ENCODE measurements around the gene PALLD.

PALLD gene

DNA sequence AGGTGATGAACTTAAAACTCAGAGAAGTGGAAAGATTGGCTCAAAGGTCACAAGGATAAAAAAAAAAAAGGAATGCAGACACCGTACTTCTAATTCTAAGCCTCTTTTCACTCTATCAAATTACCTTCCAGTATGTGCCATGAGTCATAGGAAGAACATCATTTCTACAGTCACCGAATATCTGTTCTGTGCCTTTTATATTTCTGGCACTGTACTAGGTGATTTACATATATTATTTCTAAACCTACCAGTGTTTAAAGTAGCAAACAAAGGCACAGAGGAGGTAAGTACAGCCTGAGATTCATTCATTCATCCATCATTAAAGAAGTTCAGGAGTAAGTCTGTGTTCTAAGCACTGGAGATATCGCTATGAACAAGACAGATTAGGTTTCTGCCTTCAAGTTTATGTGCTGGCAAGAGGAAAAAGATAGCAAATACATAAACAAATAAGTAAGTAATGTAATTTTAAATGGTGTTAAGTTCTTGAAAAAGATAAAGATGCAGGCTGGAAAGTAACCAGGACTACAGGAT lies 65.3 kb downstream of the PALLD start:
- no peak for DNase-seq
- no peaks in the 10 kb centered on the region for H3K9me3 ChIP-seq

DNA sequence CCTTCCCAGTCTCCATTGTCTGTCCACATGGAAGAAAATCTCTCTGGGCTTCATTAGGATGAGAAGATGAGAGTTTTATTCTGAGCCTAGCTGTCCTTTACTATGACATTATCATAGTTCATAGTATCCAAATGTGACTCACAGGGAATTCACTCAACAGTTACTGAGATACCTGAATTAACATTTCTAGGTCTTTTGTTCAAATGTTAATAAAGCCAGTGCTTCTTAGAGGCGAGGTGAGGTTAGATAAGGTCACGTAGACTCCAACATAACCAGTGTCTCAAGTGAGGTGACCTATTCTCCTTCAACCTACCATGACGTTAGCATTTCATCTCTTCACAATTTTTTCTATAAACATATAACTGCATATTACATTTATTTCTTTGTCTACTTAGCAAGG lies 67.2 kb downstream of the PALLD start:
- Histone ChIP-seq H3K36me3 (no peaks in the 10 kb centered on the region), H3K27me3 (no peaks in the 10 kb centered on the region), H3K4me3 (ENCODE audit: low read depth, low read length) (no peak overlapping the region), H3K9me3 (no peaks in the 10 kb centered on the region), H3K4me1 (no peaks in the 10 kb centered on the region)
- TF ChIP-seq, protein P1, sequence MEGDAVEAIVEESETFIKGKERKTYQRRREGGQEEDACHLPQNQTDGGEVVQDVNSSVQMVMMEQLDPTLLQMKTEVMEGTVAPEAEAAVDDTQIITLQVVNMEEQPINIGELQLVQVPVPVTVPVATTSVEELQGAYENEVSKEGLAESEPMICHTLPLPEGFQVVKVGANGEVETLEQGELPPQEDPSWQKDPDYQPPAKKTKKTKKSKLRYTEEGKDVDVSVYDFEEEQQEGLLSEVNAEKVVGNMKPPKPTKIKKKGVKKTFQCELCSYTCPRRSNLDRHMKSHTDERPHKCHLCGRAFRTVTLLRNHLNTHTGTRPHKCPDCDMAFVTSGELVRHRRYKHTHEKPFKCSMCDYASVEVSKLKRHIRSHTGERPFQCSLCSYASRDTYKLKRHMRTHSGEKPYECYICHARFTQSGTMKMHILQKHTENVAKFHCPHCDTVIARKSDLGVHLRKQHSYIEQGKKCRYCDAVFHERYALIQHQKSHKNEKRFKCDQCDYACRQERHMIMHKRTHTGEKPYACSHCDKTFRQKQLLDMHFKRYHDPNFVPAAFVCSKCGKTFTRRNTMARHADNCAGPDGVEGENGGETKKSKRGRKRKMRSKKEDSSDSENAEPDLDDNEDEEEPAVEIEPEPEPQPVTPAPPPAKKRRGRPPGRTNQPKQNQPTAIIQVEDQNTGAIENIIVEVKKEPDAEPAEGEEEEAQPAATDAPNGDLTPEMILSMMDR (IDR thresholded peaks at IDR 0.05; ENCODE audit: low read depth, low read length) = no peak
- no peak for DNase-seq

More for the DNA sequence above, 65.3 kb downstream of the PALLD start:
- Histone ChIP-seq H3K36me3 (no peaks in the 10 kb centered on the region), H3K27me3 (no peaks in the 10 kb centered on the region), H3K4me3 (ENCODE audit: low read depth, low read length) (no peak overlapping the region), H3K4me1 (no peaks in the 10 kb centered on the region)
- TF ChIP-seq, protein P1 (IDR thresholded peaks at IDR 0.05; ENCODE audit: low read depth, low read length) = no peak

DNA sequence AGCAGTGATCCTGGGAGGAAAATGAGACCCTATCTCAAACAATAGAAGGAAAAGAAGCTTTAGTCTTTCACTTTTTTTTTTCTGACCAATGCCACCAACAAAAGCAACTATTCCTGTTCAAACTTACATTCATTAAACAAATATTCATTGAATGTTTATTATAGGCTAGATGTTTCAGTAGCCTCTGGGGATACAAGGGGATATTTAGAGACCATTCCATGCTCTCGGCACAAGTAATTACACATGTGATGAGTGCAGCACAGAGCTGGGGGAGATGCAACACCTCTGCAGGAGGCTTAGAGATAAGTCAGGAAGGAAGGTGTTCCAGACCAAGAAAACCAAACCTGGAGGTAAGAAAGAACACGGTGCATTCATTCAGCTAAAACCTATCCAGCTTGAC lies 68.3 kb downstream of the PALLD start:
- DNase-seq = no peak
- H3K27me3 ChIP-seq = no peaks in the 10 kb centered on the region
- no peak overlapping the region for H3K4me3 ChIP-seq (ENCODE audit: low read depth, low read length)
- TF ChIP-seq, protein P1 (IDR thresholded peaks at IDR 0.05; ENCODE audit: low read depth, low read length) = no peak
- no peaks in the 10 kb centered on the region for H3K9me3 ChIP-seq
- H3K4me1 ChIP-seq = no peaks in the 10 kb centered on the region
- H3K36me3 ChIP-seq = no peaks in the 10 kb centered on the region

DNA sequence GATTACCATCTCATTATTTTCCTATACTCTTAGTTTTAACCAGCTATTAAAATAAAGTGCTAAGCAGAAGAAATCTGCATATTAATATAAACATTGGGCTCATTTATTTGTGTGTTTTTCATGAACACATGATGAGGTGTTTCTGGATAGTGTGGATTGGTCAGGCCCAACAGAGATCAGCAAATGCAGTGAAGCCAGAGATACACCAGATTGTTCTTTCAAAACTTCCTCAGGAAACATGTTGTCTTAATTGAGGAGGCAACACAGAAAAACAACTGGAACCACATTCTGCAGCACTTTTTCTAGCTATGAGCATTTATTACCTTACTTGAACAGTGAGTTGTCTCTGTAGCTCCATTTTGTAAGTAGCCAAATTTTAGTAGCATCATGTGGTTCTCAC lies 69.9 kb downstream of the PALLD start:
- no peaks in the 10 kb centered on the region for H3K9me3 ChIP-seq
- H3K4me1 ChIP-seq = no peaks in the 10 kb centered on the region
- DNase-seq = no peak
- no peaks in the 10 kb centered on the region for H3K36me3 ChIP-seq
- no peaks in the 10 kb centered on the region for H3K27me3 ChIP-seq
- TF ChIP-seq, protein P1 (IDR thresholded peaks at IDR 0.05; ENCODE audit: low read depth, low read length) = no peak
- H3K4me3 ChIP-seq (ENCODE audit: low read depth, low read length) = no peak overlapping the region

DNA sequence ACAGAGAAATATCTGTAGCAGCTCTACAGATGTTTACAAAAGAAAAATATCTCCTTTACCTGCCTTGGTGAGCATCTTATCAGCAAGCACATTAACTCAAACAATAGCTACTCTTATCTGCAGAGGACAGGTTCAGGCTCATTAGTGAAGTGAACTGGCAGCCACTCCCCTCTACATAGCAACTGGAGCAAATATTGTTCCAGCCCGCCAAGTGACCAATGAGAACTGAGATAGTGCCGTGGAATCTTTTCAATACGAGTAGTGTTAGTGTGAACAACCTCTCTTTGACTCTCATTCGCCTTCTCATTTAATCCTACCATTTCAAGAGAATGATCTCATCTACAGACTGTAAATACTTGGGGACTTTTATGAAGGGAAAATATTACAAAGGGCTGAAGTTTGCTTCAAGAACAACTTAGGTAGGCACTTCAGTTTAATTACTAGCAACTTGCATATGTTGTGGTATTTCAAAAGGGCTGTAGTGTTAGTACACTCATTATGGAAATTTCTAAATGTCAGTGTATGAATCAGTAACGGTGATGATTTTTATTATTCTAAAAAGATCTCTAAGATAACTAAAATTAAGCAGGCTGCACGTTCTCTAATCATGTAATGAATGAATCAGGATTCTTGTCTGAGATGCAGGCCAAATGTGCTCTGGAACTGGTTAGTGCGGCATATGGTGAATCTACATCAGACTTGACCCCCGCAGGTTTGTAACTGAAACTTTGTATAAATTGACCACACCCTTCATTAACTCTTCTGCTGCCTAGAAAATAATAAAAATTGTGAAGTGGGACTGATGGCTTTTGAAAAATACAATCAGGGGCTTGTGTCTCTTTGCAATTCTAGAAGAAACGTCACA lies 72.4 kb downstream of the PALLD start:
- Histone ChIP-seq H3K4me1 (no peaks in the 10 kb centered on the region), H3K4me3 (ENCODE audit: low read depth, low read length) (peak overlapping the region; percentile 33), H3K27me3 (no peaks in the 10 kb centered on the region), H3K9me3 (no peaks in the 10 kb centered on the region), H3K36me3 (no peaks in the 10 kb centered on the region)
- TF ChIP-seq, protein P1 (IDR thresholded peaks at IDR 0.05; ENCODE audit: low read depth, low read length) = no peak
- peak; percentile 32 for DNase-seq

DNA sequence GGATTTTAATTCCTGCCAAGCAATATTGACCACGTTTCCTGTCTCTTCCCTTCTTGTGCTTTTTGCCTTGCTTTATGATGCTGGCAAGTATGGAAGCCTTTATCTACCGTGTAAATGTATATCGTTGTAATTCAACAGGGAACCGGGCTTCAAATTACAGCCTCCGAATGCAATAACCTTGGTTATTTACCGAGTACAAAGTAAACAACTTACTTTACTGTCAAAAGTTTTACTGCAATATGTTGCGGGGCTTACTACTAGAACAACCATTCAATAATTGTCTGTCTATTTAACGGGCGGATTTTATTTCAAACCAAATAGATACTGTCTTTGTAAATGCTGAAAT lies 73.1 kb downstream of the PALLD start:
- no peaks in the 10 kb centered on the region for H3K9me3 ChIP-seq
- no peak overlapping the region for H3K4me3 ChIP-seq (ENCODE audit: low read depth, low read length)
- H3K36me3 ChIP-seq = no peaks in the 10 kb centered on the region
- H3K27me3 ChIP-seq = no peaks in the 10 kb centered on the region
- DNase-seq = no peak
- TF ChIP-seq, protein P1 (IDR thresholded peaks at IDR 0.05; ENCODE audit: low read depth, low read length) = no peak
- H3K4me1 ChIP-seq = no peaks in the 10 kb centered on the region
